Measurements from ENCODE around the gene TAS1R3. TPM values are rescaled to one million over a fixed set of nuclear protein-coding genes. Genes with fewer than 3 reads are reported as not detected.

Gene TAS1R3
- total RNA-seq, 4 donors from 2014 or later = 0.13 to 0.57 (median 0.30) TPM

DNA sequence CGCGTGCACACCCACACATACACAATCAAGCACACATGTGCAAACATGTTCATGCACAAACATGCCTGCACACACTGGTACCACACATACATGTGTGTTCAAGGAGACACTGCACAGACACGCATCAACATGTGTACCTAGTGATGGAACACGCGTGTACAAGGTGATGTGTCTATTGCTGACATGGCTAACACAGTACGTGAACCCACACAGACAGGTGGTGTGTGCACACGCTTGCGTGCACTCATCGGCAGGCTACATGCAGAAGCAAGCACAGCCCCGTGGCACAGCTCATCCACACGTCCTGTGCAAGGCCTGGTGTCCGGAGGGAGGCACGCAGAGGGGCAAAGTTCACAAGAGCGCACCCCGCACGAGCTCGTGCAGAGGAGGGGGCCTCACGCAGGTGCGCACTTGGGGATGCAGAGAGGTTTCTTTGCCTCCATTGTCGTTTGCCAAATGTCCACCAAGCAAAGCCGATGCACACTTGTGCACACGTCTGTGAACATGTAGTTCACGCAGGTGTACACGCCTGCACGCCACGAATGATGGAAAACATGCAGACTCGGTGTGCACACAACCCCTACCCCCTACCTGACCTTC is 24.3 kb upstream of the TAS1R3 start:
- Histone ChIP-seq H3K27me3 (no peaks in the 10 kb centered on the region), H3K27ac (peak overlapping the region; percentile 95 to 99 (median 98)), H3K9me3 (no peaks in the 10 kb centered on the region), H3K36me3 (peaks cover 0 to 18% (median 7%) of the 10 kb centered on the region in 3 donors), H3K4me1 (peaks cover 61 to 89% (median 77%) of the 10 kb centered on the region in 3 donors), H3K4me3 (peak overlapping the region; percentile 70 to 76 (median 74))
- no peak for TF ChIP-seq POLR2A (IDR thresholded peaks at IDR 0.05)
- TF ChIP-seq, protein P1, sequence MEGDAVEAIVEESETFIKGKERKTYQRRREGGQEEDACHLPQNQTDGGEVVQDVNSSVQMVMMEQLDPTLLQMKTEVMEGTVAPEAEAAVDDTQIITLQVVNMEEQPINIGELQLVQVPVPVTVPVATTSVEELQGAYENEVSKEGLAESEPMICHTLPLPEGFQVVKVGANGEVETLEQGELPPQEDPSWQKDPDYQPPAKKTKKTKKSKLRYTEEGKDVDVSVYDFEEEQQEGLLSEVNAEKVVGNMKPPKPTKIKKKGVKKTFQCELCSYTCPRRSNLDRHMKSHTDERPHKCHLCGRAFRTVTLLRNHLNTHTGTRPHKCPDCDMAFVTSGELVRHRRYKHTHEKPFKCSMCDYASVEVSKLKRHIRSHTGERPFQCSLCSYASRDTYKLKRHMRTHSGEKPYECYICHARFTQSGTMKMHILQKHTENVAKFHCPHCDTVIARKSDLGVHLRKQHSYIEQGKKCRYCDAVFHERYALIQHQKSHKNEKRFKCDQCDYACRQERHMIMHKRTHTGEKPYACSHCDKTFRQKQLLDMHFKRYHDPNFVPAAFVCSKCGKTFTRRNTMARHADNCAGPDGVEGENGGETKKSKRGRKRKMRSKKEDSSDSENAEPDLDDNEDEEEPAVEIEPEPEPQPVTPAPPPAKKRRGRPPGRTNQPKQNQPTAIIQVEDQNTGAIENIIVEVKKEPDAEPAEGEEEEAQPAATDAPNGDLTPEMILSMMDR (IDR thresholded peaks at IDR 0.05) = no peak
- intact Hi-C loops (cut with DNase I) = no loop called here
- 25 to 29% methylated on average over 22 to 26 of the region's 27 CpGs for WGBS, 2 donors
- DNase-seq = no peak

DNA sequence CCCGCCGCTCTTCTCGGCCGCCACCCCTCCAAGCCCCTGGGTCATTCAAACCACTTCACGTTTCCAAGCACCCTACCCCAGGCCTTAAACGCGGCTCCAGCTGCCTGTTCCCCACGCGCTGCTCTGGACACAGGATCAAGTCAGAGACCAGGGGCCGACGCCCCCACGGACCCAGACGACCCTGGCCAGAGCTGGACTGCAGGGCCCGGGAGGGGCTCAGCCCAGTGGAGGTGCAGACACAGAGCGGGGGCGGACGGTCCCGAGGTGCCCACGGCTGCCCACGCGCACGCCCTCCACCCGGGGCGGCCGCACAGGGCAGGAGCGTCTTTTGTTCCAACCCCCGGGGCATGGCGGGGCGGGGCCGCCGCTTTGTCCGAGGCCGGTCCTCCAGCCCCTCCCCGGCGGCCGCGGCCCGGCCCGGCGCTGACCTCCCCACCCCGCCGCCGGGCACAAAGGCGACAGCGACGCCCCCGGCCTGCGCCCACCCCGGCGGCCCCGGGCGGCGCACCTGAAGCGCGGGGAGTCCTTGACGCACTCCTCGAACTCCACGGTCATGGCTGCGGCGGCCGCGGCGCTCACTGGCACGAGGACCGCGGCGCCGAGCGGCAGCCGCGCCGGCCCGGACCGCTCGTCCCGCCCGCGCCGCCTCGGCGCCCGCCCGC is 23.7 kb upstream of the TAS1R3 start:
- peaks cover 61 to 85% (median 71%) of the 10 kb centered on the region in 3 donors for H3K4me1 ChIP-seq
- no peak for DNase-seq
- 0 to 5% methylated on average over 1 to 4 of the region's 83 CpGs for WGBS, 2 donors
- H3K27ac ChIP-seq = peak overlapping the region; percentile 95 to 99 (median 98)
- H3K4me3 ChIP-seq = peak overlapping the region; percentile 70 to 76 (median 74)
- no peaks in the 10 kb centered on the region for H3K9me3 ChIP-seq
- no peaks in the 10 kb centered on the region for H3K27me3 ChIP-seq
- H3K36me3 ChIP-seq = peaks cover 4 to 24% (median 11%) of the 10 kb centered on the region in 3 donors
- intact Hi-C loops (cut with DNase I) = no loop called here
- TF ChIP-seq, protein P1 (IDR thresholded peaks at IDR 0.05) = no peak
- no peak for TF ChIP-seq POLR2A (IDR thresholded peaks at IDR 0.05)

DNA sequence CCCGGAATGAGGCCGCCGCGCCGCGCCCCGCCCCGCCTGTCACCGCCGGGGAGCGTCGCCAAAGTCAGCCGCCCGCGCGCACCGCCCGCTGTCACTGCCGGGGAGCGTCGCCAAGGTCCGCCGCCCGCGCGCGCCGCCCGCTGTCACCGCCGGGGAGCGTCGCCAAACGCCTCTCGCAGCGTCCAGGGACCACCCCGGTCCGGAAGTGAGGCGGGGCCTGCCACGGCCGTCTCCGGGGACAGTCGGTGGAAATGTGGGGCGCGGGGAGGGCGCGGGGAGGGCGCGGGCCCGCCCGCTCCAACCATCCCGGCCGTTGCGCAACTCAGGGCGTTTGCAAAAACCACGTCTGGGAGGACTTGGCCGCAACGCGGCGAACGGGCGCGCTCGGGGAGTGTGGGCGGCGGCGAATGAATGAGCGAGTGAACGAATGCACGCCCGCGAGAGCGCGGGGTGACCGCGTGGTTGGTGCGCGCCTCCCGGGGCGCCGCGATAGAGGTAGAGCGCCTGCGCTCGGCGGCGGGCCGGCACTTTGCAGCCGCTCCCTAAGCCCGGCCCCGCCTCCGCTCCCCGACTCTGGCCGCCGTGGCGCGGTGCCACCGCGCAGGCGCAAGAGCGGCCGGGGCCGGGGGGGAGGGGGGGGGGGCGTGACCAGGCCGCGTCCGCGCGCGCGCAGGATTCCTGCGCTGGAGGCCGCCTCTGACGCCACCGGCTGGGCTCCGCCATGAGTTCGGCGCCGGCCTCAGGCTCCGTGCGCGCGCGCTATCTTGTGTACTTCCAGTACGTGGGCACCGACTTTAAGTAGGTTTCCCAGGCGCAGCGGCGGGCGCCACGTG is 22.9 kb upstream of the TAS1R3 start, which contains the start of the genes ACAP3 and PUSL1:
Gene ACAP3, minus strand, starts transcription at position 8 of the 833 bp plus-strand sequence. CDS start 115 bp downstream, outside the sequence.
Gene PUSL1, plus strand, starts transcription at position 675 of the 833 bp plus-strand sequence. Its CDS starts 47 bp downstream, at position 722.
- peaks cover 56 to 77% (median 65%) of the 10 kb centered on the region in 3 donors for H3K4me1 ChIP-seq
- peak; percentile 52 for DNase-seq
- peaks cover 12 to 32% (median 19%) of the 10 kb centered on the region in 3 donors for H3K36me3 ChIP-seq
- peak within 1 kb of the TSS; percentile 95 to 99 (median 98) for H3K27ac ChIP-seq
- peak within 1 kb of the TSS; percentile 70 to 76 (median 74) for H3K4me3 ChIP-seq
- intact Hi-C loops (cut with DNase I) = no loop called here
- no peaks in the 10 kb centered on the region for H3K27me3 ChIP-seq
- H3K9me3 ChIP-seq = no peaks in the 10 kb centered on the region
- TF ChIP-seq POLR2A (IDR thresholded peaks at IDR 0.05) = peak in 2 of 4 donors; percentile 6 to 42
- TF ChIP-seq, protein P1 (IDR thresholded peaks at IDR 0.05) = peak in 2 of 6 experiments; percentile 23 to 30
- WGBS, 2 donors = no CpG with 5 or more reads among the region's 131 CpGs

DNA sequence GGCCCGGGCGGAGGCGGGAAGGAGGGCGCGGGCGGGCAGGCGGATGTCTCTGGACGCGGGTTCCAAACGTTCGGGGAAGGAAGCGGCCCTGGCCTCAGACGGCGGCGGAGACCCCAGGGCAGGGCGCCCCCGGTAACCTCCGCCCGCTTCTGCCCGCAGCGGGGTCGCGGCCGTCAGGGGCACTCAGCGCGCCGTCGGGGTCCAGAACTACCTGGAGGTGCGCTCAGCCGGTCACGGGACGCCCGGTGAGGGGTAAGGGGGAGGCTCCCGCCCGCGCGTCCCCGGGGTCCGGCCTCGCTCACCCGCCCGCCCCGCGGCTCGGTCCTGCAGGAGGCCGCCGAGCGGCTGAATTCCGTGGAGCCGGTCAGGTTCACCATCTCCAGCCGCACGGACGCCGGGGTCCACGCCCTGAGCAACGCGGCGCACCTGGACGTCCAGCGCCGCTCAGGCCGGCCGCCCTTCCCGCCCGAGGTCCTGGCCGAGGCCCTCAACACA is 22.3 kb upstream of the TAS1R3 start:
- no CpG with 5 or more reads among the region's 66 CpGs for WGBS, 2 donors
- H3K4me1 ChIP-seq = peaks cover 49 to 70% (median 59%) of the 10 kb centered on the region in 3 donors

More for the DNA sequence above, 22.3 kb upstream of the TAS1R3 start:
- intact Hi-C loops (cut with DNase I) = no loop called here
- Histone ChIP-seq H3K4me3 (peak overlapping the region; percentile 70 to 76 (median 74)), H3K9me3 (no peaks in the 10 kb centered on the region), H3K27me3 (no peaks in the 10 kb centered on the region), H3K36me3 (peaks cover 17 to 39% (median 25%) of the 10 kb centered on the region in 3 donors), H3K27ac (peak overlapping the region; percentile 95 to 99 (median 98))
- no peak for TF ChIP-seq POLR2A (IDR thresholded peaks at IDR 0.05)
- TF ChIP-seq, protein P1 (IDR thresholded peaks at IDR 0.05) = no peak
- no peak for DNase-seq
